ENCODE data around the gene FGF7.
"Not testable (repeated sequence)": the region's sequence is repeated elsewhere in the genome, so short reads cannot be mapped to it uniquely, and the experiment has no call there.

FGF7 gene

DNA sequence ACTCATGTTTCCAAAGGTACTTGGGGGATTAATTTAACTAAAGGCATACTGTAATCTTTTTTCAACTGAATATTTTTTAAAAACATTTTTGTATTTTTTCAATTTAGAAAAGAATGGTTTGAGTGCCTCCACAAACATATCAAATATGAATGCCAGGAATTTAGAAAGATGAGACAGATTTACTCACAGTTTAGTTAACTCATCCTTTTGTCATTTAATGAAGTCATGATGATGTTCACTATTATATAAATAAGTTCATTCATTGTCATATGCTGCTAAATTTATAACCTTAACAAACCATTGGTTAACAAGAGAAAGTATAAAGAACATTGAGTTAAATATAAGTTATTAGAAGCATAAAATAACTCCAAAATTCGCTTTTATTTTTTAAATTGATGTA lies 50.0 kb downstream of the FGF7 start:
- Histone ChIP-seq H3K4me1 (ENCODE audit: control insufficient read depth in 1 of 2, insufficient read depth in 2 of 2, low read length in 2 of 2) (no peaks in the 10 kb centered on the region), H2AFZ (ENCODE audit: insufficient read depth, low read length, poor library complexity) (no peak overlapping the region), H2AK5ac (ENCODE audit: low read length) (no peak overlapping the region), H3K79me1 (ENCODE audit: low read length) (no peaks in the 10 kb centered on the region), H2BK120ac (ENCODE audit: insufficient read depth, low read length, poor library complexity) (no peak overlapping the region), H3K79me2 (ENCODE audit: control insufficient read depth, insufficient read depth, low read length, poor library complexity) (no peaks in the 10 kb centered on the region), H3K4ac (ENCODE audit: low read depth, low read length) (no peak overlapping the region), H3K9me3 (ENCODE audit: insufficient read depth, low read depth, low read length) (no peaks in the 10 kb centered on the region), H3K4me2 (ENCODE audit: low read length) (no peak overlapping the region), H3K4me3 (ENCODE audit: low read depth, low read length) (no peak overlapping the region), H4K12ac (ENCODE audit: low read depth, low read length) (no peak overlapping the region), H3K27ac (ENCODE audit: low read depth, low read length) (no peak overlapping the region), H2BK5ac (ENCODE audit: low read depth, low read length, poor library complexity) (no peak overlapping the region), H3K9ac (ENCODE audit: low read length) (no peak overlapping the region), H2BK12ac (ENCODE audit: low read length) (no peak overlapping the region), H3K27me3 (ENCODE audit: insufficient read depth, low read length) (no peaks in the 10 kb centered on the region), H3K23ac (ENCODE audit: low read length) (no peak overlapping the region), H4K91ac (ENCODE audit: low read depth, low read length) (no peak overlapping the region), H3K14ac (ENCODE audit: low read length) (no peak overlapping the region), H3K18ac (ENCODE audit: low read length) (no peak overlapping the region), H3K36me3 (ENCODE audit: control insufficient read depth in 1 of 2, insufficient read depth in 2 of 2, low read length in 2 of 2) (no peaks in the 10 kb centered on the region), H4K8ac (ENCODE audit: low read depth, low read length) (no peak overlapping the region)
- WGBS (ENCODE audit: extremely low coverage, insufficient coverage, insufficient read length): no CpG with 5 or more reads among the region's 1 CpG
- no peak for DNase-seq

GRCh38 chr15:49478021-49478420 lies 55.0 kb downstream of the FGF7 start:
- not testable (repeated sequence) for H2BK5ac ChIP-seq (ENCODE audit: low read depth, low read length, poor library complexity); H3K18ac ChIP-seq (ENCODE audit: low read length); H4K8ac ChIP-seq (ENCODE audit: low read depth, low read length); H3K4me1 ChIP-seq (ENCODE audit: control insufficient read depth in 1 of 2, insufficient read depth in 2 of 2, low read length in 2 of 2); H3K9ac ChIP-seq (ENCODE audit: low read length); H2BK12ac ChIP-seq (ENCODE audit: low read length); H2AK5ac ChIP-seq (ENCODE audit: low read length); H3K27ac ChIP-seq (ENCODE audit: low read depth, low read length); H3K27me3 ChIP-seq (ENCODE audit: insufficient read depth, low read length); H2AFZ ChIP-seq (ENCODE audit: insufficient read depth, low read length, poor library complexity); H3K36me3 ChIP-seq (ENCODE audit: control insufficient read depth in 1 of 2, insufficient read depth in 2 of 2, low read length in 2 of 2); H3K4me2 ChIP-seq (ENCODE audit: low read length); H3K4me3 ChIP-seq (ENCODE audit: low read depth, low read length); H3K23ac ChIP-seq (ENCODE audit: low read length); H2BK120ac ChIP-seq (ENCODE audit: insufficient read depth, low read length, poor library complexity); H3K9me3 ChIP-seq (ENCODE audit: insufficient read depth, low read depth, low read length); DNase-seq; H4K12ac ChIP-seq (ENCODE audit: low read depth, low read length); H3K4ac ChIP-seq (ENCODE audit: low read depth, low read length); H3K79me2 ChIP-seq (ENCODE audit: control insufficient read depth, insufficient read depth, low read length, poor library complexity); H3K14ac ChIP-seq (ENCODE audit: low read length); H4K91ac ChIP-seq (ENCODE audit: low read depth, low read length); H3K79me1 ChIP-seq (ENCODE audit: low read length)
- WGBS (ENCODE audit: extremely low coverage, insufficient coverage, insufficient read length): no CpG with 5 or more reads among the region's 4 CpGs

DNA sequence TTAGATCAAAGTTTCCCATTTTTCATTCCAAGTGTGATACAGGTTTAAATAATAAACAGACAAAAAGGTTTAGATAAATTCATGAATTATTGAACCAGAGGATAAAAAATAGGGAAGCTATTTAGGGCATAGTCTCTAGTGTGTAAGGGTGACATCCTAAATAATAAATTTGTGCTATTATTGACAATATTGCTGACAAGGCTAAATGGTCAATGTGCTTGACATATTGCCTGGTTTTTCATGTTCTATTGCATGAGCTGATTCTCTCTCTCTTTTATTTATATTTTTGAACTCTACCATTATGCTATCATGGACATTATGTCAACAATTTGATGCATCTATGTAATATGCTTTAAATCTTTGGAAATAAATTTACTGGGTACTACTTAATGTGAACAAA lies 55.9 kb downstream of the FGF7 start:
- H3K9ac ChIP-seq (ENCODE audit: low read length); DNase-seq; H3K79me1 ChIP-seq (ENCODE audit: low read length): not testable (repeated sequence)

DNA sequence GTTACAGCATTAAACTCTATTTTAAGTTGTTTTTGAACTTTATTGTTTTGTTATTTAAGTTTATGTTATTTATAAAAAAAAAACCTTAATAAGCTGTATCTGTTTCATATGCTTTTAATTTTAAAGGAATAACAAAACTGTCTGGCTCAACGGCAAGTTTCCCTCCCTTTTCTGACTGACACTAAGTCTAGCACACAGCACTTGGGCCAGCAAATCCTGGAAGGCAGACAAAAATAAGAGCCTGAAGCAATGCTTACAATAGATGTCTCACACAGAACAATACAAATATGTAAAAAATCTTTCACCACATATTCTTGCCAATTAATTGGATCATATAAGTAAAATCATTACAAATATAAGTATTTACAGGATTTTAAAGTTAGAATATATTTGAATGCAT lies 62.4 kb downstream of the FGF7 start:
- not testable (repeated sequence) for H3K23ac ChIP-seq (ENCODE audit: low read length); H3K18ac ChIP-seq (ENCODE audit: low read length); H3K27ac ChIP-seq (ENCODE audit: low read depth, low read length); H3K9ac ChIP-seq (ENCODE audit: low read length); H3K27me3 ChIP-seq (ENCODE audit: insufficient read depth, low read length); H2AK5ac ChIP-seq (ENCODE audit: low read length); H3K4ac ChIP-seq (ENCODE audit: low read depth, low read length); DNase-seq; H2BK120ac ChIP-seq (ENCODE audit: insufficient read depth, low read length, poor library complexity); H3K4me2 ChIP-seq (ENCODE audit: low read length); H3K9me3 ChIP-seq (ENCODE audit: insufficient read depth, low read depth, low read length); H3K14ac ChIP-seq (ENCODE audit: low read length); H3K36me3 ChIP-seq (ENCODE audit: control insufficient read depth in 1 of 2, insufficient read depth in 2 of 2, low read length in 2 of 2); H3K79me1 ChIP-seq (ENCODE audit: low read length); H2BK12ac ChIP-seq (ENCODE audit: low read length); H2BK5ac ChIP-seq (ENCODE audit: low read depth, low read length, poor library complexity); H3K79me2 ChIP-seq (ENCODE audit: control insufficient read depth, insufficient read depth, low read length, poor library complexity); H4K12ac ChIP-seq (ENCODE audit: low read depth, low read length); H3K4me3 ChIP-seq (ENCODE audit: low read depth, low read length); H4K8ac ChIP-seq (ENCODE audit: low read depth, low read length); H2AFZ ChIP-seq (ENCODE audit: insufficient read depth, low read length, poor library complexity); H3K4me1 ChIP-seq (ENCODE audit: control insufficient read depth in 1 of 2, insufficient read depth in 2 of 2, low read length in 2 of 2); H4K91ac ChIP-seq (ENCODE audit: low read depth, low read length)
- no CpG with 5 or more reads among the region's 1 CpG for WGBS (ENCODE audit: extremely low coverage, insufficient coverage, insufficient read length)

More for the DNA sequence above, 55.9 kb downstream of the FGF7 start:
- H2AK5ac ChIP-seq (ENCODE audit: low read length); H2BK120ac ChIP-seq (ENCODE audit: insufficient read depth, low read length, poor library complexity); H3K14ac ChIP-seq (ENCODE audit: low read length); H2BK12ac ChIP-seq (ENCODE audit: low read length); H4K8ac ChIP-seq (ENCODE audit: low read depth, low read length); H3K4me2 ChIP-seq (ENCODE audit: low read length); H3K27me3 ChIP-seq (ENCODE audit: insufficient read depth, low read length); H3K79me2 ChIP-seq (ENCODE audit: control insufficient read depth, insufficient read depth, low read length, poor library complexity); H3K4me1 ChIP-seq (ENCODE audit: control insufficient read depth in 1 of 2, insufficient read depth in 2 of 2, low read length in 2 of 2); H3K4me3 ChIP-seq (ENCODE audit: low read depth, low read length); H3K23ac ChIP-seq (ENCODE audit: low read length); H2AFZ ChIP-seq (ENCODE audit: insufficient read depth, low read length, poor library complexity); H4K12ac ChIP-seq (ENCODE audit: low read depth, low read length); H3K4ac ChIP-seq (ENCODE audit: low read depth, low read length); H3K27ac ChIP-seq (ENCODE audit: low read depth, low read length); H4K91ac ChIP-seq (ENCODE audit: low read depth, low read length); H3K18ac ChIP-seq (ENCODE audit: low read length); H3K36me3 ChIP-seq (ENCODE audit: control insufficient read depth in 1 of 2, insufficient read depth in 2 of 2, low read length in 2 of 2); H2BK5ac ChIP-seq (ENCODE audit: low read depth, low read length, poor library complexity); H3K9me3 ChIP-seq (ENCODE audit: insufficient read depth, low read depth, low read length): not testable (repeated sequence)

GRCh38 chr15:49490966-49491365 lies 67.9 kb downstream of the FGF7 start:
- Histone ChIP-seq H3K4me1 (ENCODE audit: control insufficient read depth in 1 of 2, insufficient read depth in 2 of 2, low read length in 2 of 2) (no peaks in the 10 kb centered on the region), H3K18ac (ENCODE audit: low read length) (no peak overlapping the region), H3K23ac (ENCODE audit: low read length) (no peak overlapping the region), H3K4me2 (ENCODE audit: low read length) (no peak overlapping the region), H2BK120ac (ENCODE audit: insufficient read depth, low read length, poor library complexity) (no peak overlapping the region), H2BK5ac (ENCODE audit: low read depth, low read length, poor library complexity) (no peak overlapping the region), H2AFZ (ENCODE audit: insufficient read depth, low read length, poor library complexity) (no peak overlapping the region), H3K79me1 (ENCODE audit: low read length) (no peaks in the 10 kb centered on the region), H3K27me3 (ENCODE audit: insufficient read depth, low read length) (no peaks in the 10 kb centered on the region), H3K4me3 (ENCODE audit: low read depth, low read length) (no peak overlapping the region), H3K9me3 (ENCODE audit: insufficient read depth, low read depth, low read length) (no peaks in the 10 kb centered on the region), H4K12ac (ENCODE audit: low read depth, low read length) (no peak overlapping the region), H3K4ac (ENCODE audit: low read depth, low read length) (no peak overlapping the region), H3K36me3 (ENCODE audit: control insufficient read depth in 1 of 2, insufficient read depth in 2 of 2, low read length in 2 of 2) (no peaks in the 10 kb centered on the region), H2AK5ac (ENCODE audit: low read length) (no peak overlapping the region), H3K27ac (ENCODE audit: low read depth, low read length) (no peak overlapping the region), H4K8ac (ENCODE audit: low read depth, low read length) (no peak overlapping the region), H3K79me2 (ENCODE audit: control insufficient read depth, insufficient read depth, low read length, poor library complexity) (no peaks in the 10 kb centered on the region), H2BK12ac (ENCODE audit: low read length) (no peak overlapping the region), H3K14ac (ENCODE audit: low read length) (no peak overlapping the region), H4K91ac (ENCODE audit: low read depth, low read length) (no peak overlapping the region), H3K9ac (ENCODE audit: low read length) (no peak overlapping the region)
- no CpG with 5 or more reads among the region's 1 CpG for WGBS (ENCODE audit: extremely low coverage, insufficient coverage, insufficient read length)
- DNase-seq: no peak
